ENCODE data around the gene SNAP91.

Gene SNAP91

GRCh38 chr6:83677791-83678190 is 31.1 kb downstream of the SNAP91 start:
- H3K4me2 ChIP-seq (ENCODE audit: low read length): no peak overlapping the region
- no peaks in the 10 kb centered on the region for H3F3A ChIP-seq (ENCODE audit: insufficient read depth, low read length)
- H3K9me2 ChIP-seq (ENCODE audit: low read depth, low read length): no peaks in the 10 kb centered on the region
- H3K27ac ChIP-seq (ENCODE audit: low read depth, low read length, poor library complexity, severe bottlenecking): no peak overlapping the region
- H3K4me3 ChIP-seq (ENCODE audit: low read depth, low read length, poor library complexity, severe bottlenecking): no peak overlapping the region
- no peaks in the 10 kb centered on the region for H3K36me3 ChIP-seq (ENCODE audit: insufficient read depth, low read length)
- TF ChIP-seq EZH2 (IDR thresholded peaks at IDR 0.05; ENCODE audit: borderline replicate concordance, low read length) (no peak), CTCF (IDR thresholded peaks at IDR 0.05; ENCODE audit: low read length) (no peak)
- H2AFZ ChIP-seq (ENCODE audit: low read length): no peak overlapping the region
- no peaks in the 10 kb centered on the region for H3K79me2 ChIP-seq (ENCODE audit: insufficient read depth, low read length)
- H3K27me3 ChIP-seq (ENCODE audit: insufficient read depth, low read length): no peaks in the 10 kb centered on the region
- H3K9ac ChIP-seq (ENCODE audit: low read length): no peak overlapping the region
- no peaks in the 10 kb centered on the region for H3K9me3 ChIP-seq (ENCODE audit: low read length)
- no peaks in the 10 kb centered on the region for H4K20me1 ChIP-seq (ENCODE audit: insufficient read depth, low read length)
- no peaks in the 10 kb centered on the region for H3K4me1 ChIP-seq (ENCODE audit: insufficient read depth, low read length, severe bottlenecking)

GRCh38 chr6:83637953-83638352 is 70.9 kb downstream of the SNAP91 start:
- Histone ChIP-seq H3F3A (ENCODE audit: insufficient read depth, low read length) (no peaks in the 10 kb centered on the region), H3K9me2 (ENCODE audit: low read depth, low read length) (no peaks in the 10 kb centered on the region), H3K9me3 (ENCODE audit: low read length) (no peaks in the 10 kb centered on the region), H3K79me2 (ENCODE audit: insufficient read depth, low read length) (no peaks in the 10 kb centered on the region), H3K9ac (ENCODE audit: low read length) (no peak overlapping the region), H2AFZ (ENCODE audit: low read length) (no peak overlapping the region), H4K20me1 (ENCODE audit: insufficient read depth, low read length) (no peaks in the 10 kb centered on the region), H3K27me3 (ENCODE audit: insufficient read depth, low read length) (no peaks in the 10 kb centered on the region), H3K4me3 (ENCODE audit: low read depth, low read length, poor library complexity, severe bottlenecking) (no peak overlapping the region), H3K27ac (ENCODE audit: low read depth, low read length, poor library complexity, severe bottlenecking) (no peak overlapping the region), H3K4me1 (ENCODE audit: insufficient read depth, low read length, severe bottlenecking) (no peaks in the 10 kb centered on the region), H3K4me2 (ENCODE audit: low read length) (no peak overlapping the region), H3K36me3 (ENCODE audit: insufficient read depth, low read length) (no peaks in the 10 kb centered on the region)
- TF ChIP-seq EZH2 (IDR thresholded peaks at IDR 0.05; ENCODE audit: borderline replicate concordance, low read length): no peak
- TF ChIP-seq CTCF (IDR thresholded peaks at IDR 0.05; ENCODE audit: low read length): no peak

- Histone ChIP-seq H3K27ac (ENCODE audit: low read depth, low read length, poor library complexity, severe bottlenecking) (no peak overlapping the region), H3K9me3 (ENCODE audit: low read length) (no peaks in the 10 kb centered on the region), H3F3A (ENCODE audit: insufficient read depth, low read length) (no peaks in the 10 kb centered on the region), H3K4me1 (ENCODE audit: insufficient read depth, low read length, severe bottlenecking) (no peaks in the 10 kb centered on the region), H2AFZ (ENCODE audit: low read length) (no peak overlapping the region), H3K27me3 (ENCODE audit: insufficient read depth, low read length) (no peaks in the 10 kb centered on the region), H3K4me2 (ENCODE audit: low read length) (no peak overlapping the region), H3K4me3 (ENCODE audit: low read depth, low read length, poor library complexity, severe bottlenecking) (no peak overlapping the region), H3K79me2 (ENCODE audit: insufficient read depth, low read length) (no peaks in the 10 kb centered on the region), H3K9me2 (ENCODE audit: low read depth, low read length) (no peaks in the 10 kb centered on the region), H3K9ac (ENCODE audit: low read length) (no peak overlapping the region), H4K20me1 (ENCODE audit: insufficient read depth, low read length) (no peaks in the 10 kb centered on the region), H3K36me3 (ENCODE audit: insufficient read depth, low read length) (no peaks in the 10 kb centered on the region)
- no peak for TF ChIP-seq CTCF (IDR thresholded peaks at IDR 0.05; ENCODE audit: low read length)
- TF ChIP-seq EZH2 (IDR thresholded peaks at IDR 0.05; ENCODE audit: borderline replicate concordance, low read length): no peak
Observed at GRCh38 chr6:83636800-83637199, 72.1 kb downstream of the SNAP91 start.

Measured in OCI-LY1 (cell line).